WI38 (cell line): ENCODE results near the gene OR6B1.
"Not testable (repeated sequence)": the region's sequence is repeated elsewhere in the genome, so short reads cannot be mapped to it uniquely, and the experiment has no call there.

Experiments
- H3K4me3 ChIP-seq: 2 replicates; pipeline ENCODE4 v1.5.1; 2011; ENCODE audit warnings: low read depth, mild to moderate bottlenecking, control low read depth, low read length
- CTCF ChIP-seq: IDR thresholded peaks from 2 replicates; pipeline ENCODE4 v1.5.1; 2012; ENCODE audit warnings: low read depth, mild to moderate bottlenecking, control low read depth, low read length

The OR6B1 gene

GRCh38 chr7:144037414-144038035 is 37.4 kb downstream of the OR6B1 start:
- TF ChIP-seq CTCF, result no peak

DNA sequence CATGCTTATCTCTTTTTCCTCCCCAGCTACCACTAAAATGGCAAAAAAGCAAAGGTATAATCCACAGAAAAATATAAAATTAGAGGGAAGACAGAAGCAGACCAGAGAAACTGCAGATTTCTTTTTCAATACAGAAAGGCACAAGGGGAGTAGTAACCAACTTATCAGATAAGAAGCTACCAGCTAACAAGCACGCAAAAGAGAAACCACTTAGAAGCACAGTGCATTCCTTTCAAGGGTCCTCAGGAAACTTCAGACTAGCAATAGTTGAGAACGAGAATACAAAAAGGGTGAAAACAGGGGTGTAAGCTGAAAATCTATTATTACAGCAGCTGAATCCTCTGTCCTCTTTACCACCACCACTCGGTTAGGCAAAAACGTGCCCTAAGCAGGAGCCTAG is 38.8 kb downstream of the OR6B1 start:
- H3K4me3 ChIP-seq, result no peak overlapping the region
- no peak for TF ChIP-seq CTCF

More at GRCh38 chr7:144037414-144038035, 37.4 kb downstream of the OR6B1 start:
- H3K4me3 ChIP-seq, result no peak overlapping the region

GRCh38 chr7:144048648-144049047 is 48.5 kb downstream of the OR6B1 start, which contains the start of gene OR2A5:
Gene OR2A5, plus strand, starts transcription at chr7:144048948. Its CDS starts 1,454 bp downstream, at chr7:144050402.
- H3K4me3 ChIP-seq, result no peak within 1 kb of the TSS
- no peak for TF ChIP-seq CTCF

DNA sequence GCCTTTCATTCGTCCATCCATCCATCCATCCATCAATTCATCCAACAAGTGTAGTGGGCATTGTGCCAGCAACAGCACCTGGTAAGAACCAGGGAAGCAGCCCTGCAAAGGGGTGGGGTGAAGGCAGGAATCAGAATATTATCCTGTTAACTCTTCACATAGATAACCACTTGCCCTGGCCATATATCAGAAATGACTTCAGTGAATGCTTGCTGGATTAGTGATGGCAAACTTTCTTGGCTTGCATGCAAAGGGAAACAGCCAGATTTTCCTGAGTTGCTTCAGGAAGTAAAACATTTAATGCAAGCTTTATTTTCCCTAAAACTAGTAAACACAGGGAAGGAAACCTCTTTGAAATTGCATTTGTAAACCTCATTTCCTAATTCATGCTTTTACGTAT is 49.4 kb downstream of the OR6B1 start:
- H3K4me3 ChIP-seq, result no peak overlapping the region
- no peak for TF ChIP-seq CTCF

DNA sequence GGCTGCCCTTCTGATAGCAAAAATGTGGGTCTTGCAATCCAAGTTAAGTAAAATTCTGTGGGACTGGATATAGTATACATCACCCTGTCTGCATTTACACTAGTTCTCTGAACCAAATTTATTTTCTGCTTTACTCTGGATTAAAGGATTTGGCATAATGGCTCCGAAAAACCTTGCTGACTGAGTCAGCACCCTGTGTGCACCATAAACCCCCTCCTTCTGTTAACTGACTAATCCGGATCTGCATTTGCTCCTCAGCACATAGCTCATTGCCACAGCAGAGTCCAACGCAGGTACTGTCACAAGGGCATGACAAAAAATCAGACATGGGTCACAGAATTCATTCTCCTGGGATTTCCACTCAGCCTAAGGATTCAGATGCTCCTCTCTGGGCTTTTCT is 50.0 kb downstream of the OR6B1 start:
- no peak overlapping the region for H3K4me3 ChIP-seq
- TF ChIP-seq CTCF, result no peak

DNA sequence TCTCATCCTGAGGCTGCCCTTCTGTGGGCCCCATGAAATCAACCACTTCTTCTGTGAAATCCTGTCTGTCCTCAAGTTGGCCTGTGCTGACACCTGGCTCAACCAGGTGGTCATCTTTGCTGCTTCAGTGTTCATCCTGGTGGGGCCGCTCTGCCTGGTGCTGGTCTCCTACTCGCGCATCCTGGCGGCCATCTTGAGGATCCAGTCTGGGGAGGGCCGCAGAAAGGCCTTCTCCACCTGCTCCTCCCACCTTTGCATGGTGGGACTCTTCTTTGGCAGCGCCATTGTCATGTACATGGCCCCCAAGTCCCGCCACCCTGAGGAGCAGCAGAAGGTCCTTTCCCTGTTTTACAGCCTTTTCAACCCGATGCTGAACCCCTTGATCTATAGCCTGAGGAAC is 50.8 kb downstream of the OR6B1 start:
- not testable (repeated sequence) for H3K4me3 ChIP-seq

DNA sequence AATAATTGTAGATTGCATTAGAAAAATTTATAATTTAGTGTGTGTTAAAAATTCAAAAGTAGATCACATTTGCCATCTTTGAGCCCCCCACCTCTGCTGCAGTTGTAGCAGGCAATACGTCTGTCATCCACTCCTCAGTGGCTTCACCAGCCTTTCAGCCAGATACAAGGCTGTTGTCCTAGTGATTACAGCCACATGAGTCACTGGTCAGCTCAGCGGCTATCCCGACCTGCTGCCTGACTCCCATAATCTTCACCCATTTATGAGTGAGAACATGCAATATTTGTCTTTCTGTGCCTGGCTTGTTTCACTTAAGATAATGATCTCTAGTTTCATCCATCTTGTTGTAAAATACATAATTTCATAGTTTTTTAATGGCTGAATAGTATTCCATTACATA is 57.8 kb downstream of the OR6B1 start:
- no peak overlapping the region for H3K4me3 ChIP-seq
- TF ChIP-seq CTCF, result no peak
